B cell (primary cell): ENCODE measurements around the gene CALN1. TPM values are rescaled to one million over a fixed set of nuclear protein-coding genes. Genes with fewer than 3 reads are reported as not detected.

Source experiments
- ATAC-seq: fragments of 200-7000 bp; cut with Tn5 transposase; one replicate; pipeline ENCODE4 v1.10.0; 2021; ENCODE audit warnings: low read depth, mild to moderate bottlenecking, moderate number of reproducible peaks, moderate library complexity
- CTCF ChIA-PET: fragments of 350-600 bp; sonication (Branson Sonifier 250); formaldehyde crosslinking; loops from one replicate; lab custom pipeline; 2021; ENCODE audit warnings: antibody characterized with exemption, inconsistent platforms; lab: Charles Lee
- POLR2A ChIA-PET: fragments of 350-600 bp; sonication (Branson Sonifier 250); formaldehyde crosslinking; loops from one replicate; lab custom pipeline; 2021; ENCODE audit warnings: antibody characterized with exemption; lab: Charles Lee
- DNase-seq: peaks from one replicate; pipeline ENCODE4 v3.0.0; 2013
- H2AFZ ChIP-seq: 2 replicates; pipeline ENCODE4 v1.6.1; 2012; ENCODE audit warnings: mild to moderate bottlenecking, low read depth, low read length; ENCODE audit not compliant: insufficient read depth, poor library complexity, severe bottlenecking
- H3K27ac ChIP-seq, 2 donors: 1 replicate in 1 of 2; 2 replicates in 1 of 2; pipeline ENCODE4 v1.5.1; 2012 to 2013; ENCODE audit warnings: low read length in 2 of 2, mild to moderate bottlenecking in 2 of 2, moderate library complexity in 1 of 2
- H3K27me3 ChIP-seq, 4 experiments: fragments of 200-600 bp in 1 of 4; sonication (generic) in 1 of 4; replicated peaks in 1 of 4; 1 replicate in 2 of 4; 2 replicates in 2 of 4; pipeline versions ENCODE4 v1.6.1 to v1.7.0; 2013 to 2016; ENCODE audit warnings: low read length in 3 of 4, mild to moderate bottlenecking in 2 of 4, mixed read lengths in 1 of 4, moderate library complexity in 1 of 4; ENCODE audit not compliant: insufficient read depth in 4 of 4, control insufficient read depth in 3 of 4; ENCODE audit errors: control extremely low read depth in 1 of 4
- H3K36me3 ChIP-seq, 2 experiments: replicated peaks in 1 of 2; 1 replicate in 1 of 2; 2 replicates in 1 of 2; pipeline versions ENCODE4 v1.6.1 to v1.7.1; 2013; ENCODE audit warnings: low read length in 1 of 2; ENCODE audit not compliant: insufficient read depth in 2 of 2, control insufficient read depth in 1 of 2; ENCODE audit errors: control extremely low read depth in 1 of 2, extremely low read depth in 1 of 2
- H3K4me1 ChIP-seq, 2 donors: fragments of 200-600 bp in 1 of 2; sonication (generic) in 1 of 2; 1 replicate in 1 of 2; 2 replicates in 1 of 2; pipeline versions ENCODE4 v1.5.1 to v1.6.1; 2013 to 2017; ENCODE audit warnings: low read length in 2 of 2; ENCODE audit not compliant: control insufficient read depth in 2 of 2, insufficient read depth in 2 of 2
- H3K4me2 ChIP-seq: replicated peaks from 2 replicates; pipeline ENCODE3; 2012; ENCODE audit warnings: mild to moderate bottlenecking, low read depth, low read length; ENCODE audit not compliant: poor library complexity, severe bottlenecking
- H3K4me3 ChIP-seq, 5 experiments: fragments of 200-600 bp in 1 of 5; sonication (generic) in 1 of 5; 1 replicate in 3 of 5; 2 replicates in 2 of 5; pipeline versions ENCODE4 v1.5.1 to v1.7.0; 2011 to 2016; ENCODE audit warnings: low read length in 4 of 5, mild to moderate bottlenecking in 4 of 5, low read depth in 2 of 5, control low read depth in 1 of 5, moderate library complexity in 1 of 5; ENCODE audit not compliant: insufficient read depth in 1 of 5; ENCODE audit errors: control extremely low read depth in 1 of 5, extremely low read depth in 1 of 5
- H3K79me2 ChIP-seq: fragments of 200-600 bp; sonication (generic); one replicate; pipeline ENCODE4 v1.6.0; 2016; ENCODE audit warnings: low read length; ENCODE audit not compliant: control insufficient read depth, insufficient read depth
- H3K9ac ChIP-seq: fragments of 200-600 bp; sonication (generic); 2 replicates; pipeline ENCODE4 v1.6.1; 2017; ENCODE audit warnings: mild to moderate bottlenecking, low read length, moderate library complexity
- H3K9me3 ChIP-seq, 3 donors: one replicate each; pipeline versions ENCODE4 v1.6.1 to v1.7.1; 2013; ENCODE audit warnings: low read length in 2 of 3; ENCODE audit not compliant: control insufficient read depth in 2 of 3, insufficient read depth in 1 of 3; ENCODE audit errors: control extremely low read depth in 1 of 3
- H4K20me1 ChIP-seq: 2 replicates; pipeline ENCODE4 v1.6.0; 2012; ENCODE audit warnings: mild to moderate bottlenecking, low read length; ENCODE audit not compliant: insufficient read depth, control insufficient read depth, poor library complexity, severe bottlenecking
- H3K27ac Mint-ChIP-seq: one replicate; pipeline ENCODE4 v1.8.0; 2021; ENCODE audit warnings: mixed read lengths
- H3K27me3 Mint-ChIP-seq: one replicate; pipeline ENCODE4 v1.8.0; 2021; ENCODE audit warnings: mixed read lengths
- H3K4me1 Mint-ChIP-seq: one replicate; pipeline ENCODE4 v1.8.0; 2021; ENCODE audit warnings: mixed read lengths
- H3K4me3 Mint-ChIP-seq: one replicate; pipeline ENCODE4 v1.8.0; 2021; ENCODE audit warnings: mixed read lengths
- H3K9me3 Mint-ChIP-seq: one replicate; pipeline ENCODE4 v1.8.0; 2022; ENCODE audit warnings: mixed read lengths; ENCODE audit not compliant: insufficient read depth
- EZH2 ChIP-seq: IDR thresholded peaks from 2 replicates; pipeline ENCODE4 v1.6.1; 2012; ENCODE audit warnings: borderline replicate concordance, low read depth, mild to moderate bottlenecking, moderate library complexity, low read length; ENCODE audit not compliant: insufficient read depth, poor library complexity, severe bottlenecking
- WGBS: methylation state at CpG from one replicate; pipeline ENCODE4 v1.1.5; 2013; ENCODE audit warnings: missing lambda C conversion rate; ENCODE audit not compliant: insufficient coverage; 5-methylcytosine and 5-hydroxymethylcytosine counted together
- intact Hi-C: fragments of 100-400 bp; cut with micrococcal nuclease; formaldehyde crosslinking; loops from one replicate; pipeline ENCODE4 v1.10.0; 2022
- polyA plus RNA-seq: library from polyadenylated mRNA; depleted of rRNA; stranded (reverse); fragments of >200 nt; gene quantifications from 2 replicates; pipeline ENCODE4 v1.2.3, GENCODE V29; 2012
- total RNA-seq, 2 donors: library from RNA; stranded (reverse); fragments of 120-200 nt in 1 of 2; gene quantifications; 1 replicate in 1 of 2; 2 replicates in 1 of 2; pipeline versions ENCODE4 v1.2.3 to v1.2.4, GENCODE V29; 2013 to 2022
- TF ChIP-seq, protein P1 (sequence below): fragments of 200-600 bp; IDR thresholded peaks from one replicate; pipeline ENCODE4 v1.8.0; 2022; ENCODE audit warnings: antibody characterized with exemption, mild to moderate bottlenecking

CALN1 gene
- total and polyA plus RNA-seq, 2 donors (not counting 1 experiment from before 2014, with no cell fraction given): not detected

DNA sequence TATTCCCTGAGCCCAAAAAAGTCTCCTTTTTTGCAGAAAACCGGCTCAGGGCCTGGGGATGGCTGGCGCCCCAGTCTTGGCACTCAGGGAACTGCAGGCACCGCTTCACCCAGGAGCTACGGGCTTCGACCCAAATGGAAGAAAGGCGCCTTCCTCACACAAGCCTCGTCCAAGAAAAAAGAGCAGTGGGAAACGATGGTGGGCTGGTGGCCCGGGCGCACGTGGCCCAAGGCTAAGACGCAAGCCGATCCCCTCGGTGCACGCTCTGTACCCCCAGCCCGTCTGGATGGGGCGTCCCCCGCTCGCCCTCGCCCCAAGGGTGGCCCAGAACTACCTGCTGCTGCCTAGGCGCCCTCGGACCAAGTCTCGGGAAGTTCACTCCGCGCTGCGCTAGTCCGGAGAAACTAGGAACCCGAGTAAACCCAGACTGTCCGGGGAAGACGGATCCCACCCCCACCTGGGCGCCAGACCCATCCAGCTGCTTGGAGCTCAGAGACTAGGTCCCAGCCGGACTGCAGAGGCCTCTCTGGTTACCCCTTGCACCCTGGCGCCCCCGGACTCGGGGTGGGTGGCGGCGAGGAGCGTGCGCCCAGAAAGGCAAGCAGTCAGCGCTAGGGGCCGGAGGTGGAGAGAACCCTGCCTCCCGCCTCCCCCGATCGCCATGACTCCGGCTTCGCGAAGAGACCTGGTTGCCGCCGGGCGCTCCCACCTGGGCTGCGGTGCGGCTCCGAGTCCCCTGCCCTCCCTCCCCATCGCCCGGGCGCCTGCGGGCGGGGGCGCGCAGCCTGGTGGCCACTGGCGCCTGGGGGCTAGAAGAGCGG lies 76.4 kb downstream of the CALN1 start:
- no peaks in the 10 kb centered on the region for H3K79me2 ChIP-seq
- ATAC-seq (no peak), DNase-seq (no peak)
- H3K4me3 ChIP-seq: no peak overlapping the region
- Mint-ChIP-seq H3K4me3 (no peak overlapping the region), H3K9me3 (peaks cover 4% of the 10 kb centered on the region), H3K4me1 (no peaks in the 10 kb centered on the region), H3K27ac (no peak overlapping the region), H3K27me3 (peaks cover 44% of the 10 kb centered on the region)
- ChIA-PET POLR2A (no interaction called here), CTCF (interaction anchor here (0.6 kb wide), 1 partner anchor 594 kb away, joined by 3 read pairs; no protein-coding TSS in a partner anchor)
- no peak overlapping the region for H3K27ac ChIP-seq
- no peaks in the 10 kb centered on the region for H4K20me1 ChIP-seq
- WGBS: 5% methylated on average over 61 of the region's 62 CpGs
- peaks cover 0 to 15% (median 5%) of the 10 kb centered on the region in 4 experiments for H3K27me3 ChIP-seq
- no peak overlapping the region for H3K4me2 ChIP-seq
- intact Hi-C loops: no loop called here
- H3K4me1 ChIP-seq: no peaks in the 10 kb centered on the region
- TF ChIP-seq EZH2: no peak
- TF ChIP-seq, protein P1, sequence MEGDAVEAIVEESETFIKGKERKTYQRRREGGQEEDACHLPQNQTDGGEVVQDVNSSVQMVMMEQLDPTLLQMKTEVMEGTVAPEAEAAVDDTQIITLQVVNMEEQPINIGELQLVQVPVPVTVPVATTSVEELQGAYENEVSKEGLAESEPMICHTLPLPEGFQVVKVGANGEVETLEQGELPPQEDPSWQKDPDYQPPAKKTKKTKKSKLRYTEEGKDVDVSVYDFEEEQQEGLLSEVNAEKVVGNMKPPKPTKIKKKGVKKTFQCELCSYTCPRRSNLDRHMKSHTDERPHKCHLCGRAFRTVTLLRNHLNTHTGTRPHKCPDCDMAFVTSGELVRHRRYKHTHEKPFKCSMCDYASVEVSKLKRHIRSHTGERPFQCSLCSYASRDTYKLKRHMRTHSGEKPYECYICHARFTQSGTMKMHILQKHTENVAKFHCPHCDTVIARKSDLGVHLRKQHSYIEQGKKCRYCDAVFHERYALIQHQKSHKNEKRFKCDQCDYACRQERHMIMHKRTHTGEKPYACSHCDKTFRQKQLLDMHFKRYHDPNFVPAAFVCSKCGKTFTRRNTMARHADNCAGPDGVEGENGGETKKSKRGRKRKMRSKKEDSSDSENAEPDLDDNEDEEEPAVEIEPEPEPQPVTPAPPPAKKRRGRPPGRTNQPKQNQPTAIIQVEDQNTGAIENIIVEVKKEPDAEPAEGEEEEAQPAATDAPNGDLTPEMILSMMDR: no peak
- no peak overlapping the region for H2AFZ ChIP-seq
- H3K9me3 ChIP-seq: peaks cover 0 to 9% (median 0%) of the 10 kb centered on the region in 3 donors
- no peak overlapping the region for H3K9ac ChIP-seq
- H3K36me3 ChIP-seq: no peaks in the 10 kb centered on the region

DNA sequence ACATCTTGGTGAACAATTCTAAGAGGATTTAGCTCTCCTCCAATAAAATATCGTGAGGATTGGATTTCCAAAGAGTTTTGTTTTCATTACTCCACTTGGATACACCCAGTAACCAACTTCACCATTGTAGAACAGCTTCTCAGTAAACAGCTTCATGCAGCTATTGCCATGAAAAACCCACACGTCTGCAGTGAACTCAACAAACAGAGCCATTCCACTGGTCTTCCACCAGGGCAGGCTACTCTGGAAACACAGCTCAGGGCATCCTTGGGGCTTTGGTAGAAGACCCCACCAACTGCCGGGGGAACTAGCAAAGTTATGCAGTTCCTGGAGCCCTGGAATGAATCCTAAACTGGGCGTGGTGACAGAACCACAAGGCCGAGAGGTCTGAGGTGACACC lies 77.4 kb downstream of the CALN1 start:
- H3K79me2 ChIP-seq: no peaks in the 10 kb centered on the region
- ChIA-PET CTCF (no interaction called here), POLR2A (no interaction called here)
- no peak overlapping the region for H3K27ac ChIP-seq
- no peaks in the 10 kb centered on the region for H4K20me1 ChIP-seq
- no peak overlapping the region for H3K27ac Mint-ChIP-seq
- ATAC-seq: no peak
- H3K27me3 ChIP-seq: peaks cover 0 to 15% (median 5%) of the 10 kb centered on the region in 4 experiments
- H3K9me3 Mint-ChIP-seq: peaks cover 1% of the 10 kb centered on the region
- TF ChIP-seq EZH2: no peak
- TF ChIP-seq, protein P1: no peak
- H3K4me1 Mint-ChIP-seq: no peaks in the 10 kb centered on the region
- intact Hi-C loops: no loop called here
- peaks cover 44% of the 10 kb centered on the region for H3K27me3 Mint-ChIP-seq
- H3K9ac ChIP-seq: no peak overlapping the region
- no peak overlapping the region for H3K4me3 ChIP-seq
- H3K4me3 Mint-ChIP-seq: no peak overlapping the region
- no peak overlapping the region for H2AFZ ChIP-seq
- DNase-seq: no peak
- 26% methylated on average over 3 of the region's 5 CpGs for WGBS
- H3K36me3 ChIP-seq: no peaks in the 10 kb centered on the region
- no peaks in the 10 kb centered on the region for H3K4me1 ChIP-seq
- H3K4me2 ChIP-seq: no peak overlapping the region
- H3K9me3 ChIP-seq: peaks cover 0 to 3% (median 0%) of the 10 kb centered on the region in 3 donors
